HEK293T (cell line): ENCODE measurements around the gene VRK3.

Experiments used
- CTCF ChIA-PET: fragments of 350-600 bp; formaldehyde crosslinking; extraction: SDS; loops from one replicate; lab custom pipeline; 2021; ENCODE audit warnings: antibody characterized with exemption, inconsistent platforms; lab: Yijun Ruan, JAX
- POLR2A ChIA-PET: fragments of 350-600 bp; formaldehyde crosslinking; extraction: SDS; loops from one replicate; lab custom pipeline; 2020; ENCODE audit warnings: antibody characterized with exemption, inconsistent platforms; lab: Yijun Ruan, JAX
- DNase-seq: peaks from one replicate; pipeline ENCODE4 v3.0.0; 2012; ENCODE audit warnings: mixed read lengths; ENCODE audit errors: extremely low spot score
- ARNT ChIP-seq: fragments of 450-650 bp; IDR thresholded peaks from 2 replicates; pipeline ENCODE4 v1.6.1; 2017; ENCODE audit warnings: mild to moderate bottlenecking
- BHLHE40 ChIP-seq: fragments of 450-650 bp; IDR thresholded peaks from 2 replicates; pipeline ENCODE4 v1.6.1; 2016; ENCODE audit warnings: mild to moderate bottlenecking, moderate library complexity, borderline replicate concordance
- CTBP1 ChIP-seq: fragments of 450-650 bp; IDR thresholded peaks from 2 replicates; pipeline ENCODE4 v1.6.1; 2016; ENCODE audit warnings: borderline replicate concordance
- ELF4 ChIP-seq: fragments of 450-650 bp; IDR thresholded peaks from 2 replicates; pipeline ENCODE4 v1.6.1; 2017; ENCODE audit warnings: antibody characterized with exemption
- FOXA1 ChIP-seq: fragments of 450-650 bp; IDR thresholded peaks from 2 replicates; pipeline ENCODE4 v1.6.1; 2016; ENCODE audit warnings: mild to moderate bottlenecking
- FOXK2 ChIP-seq: fragments of 450-650 bp; IDR thresholded peaks from 2 replicates; pipeline ENCODE4 v1.6.1; 2016; ENCODE audit warnings: mild to moderate bottlenecking
- FOXM1 ChIP-seq: fragments of 450-650 bp; IDR thresholded peaks from 2 replicates; pipeline ENCODE4 v1.6.1; 2017; ENCODE audit warnings: mild to moderate bottlenecking, borderline replicate concordance
- HDGF ChIP-seq: fragments of 450-650 bp; IDR thresholded peaks from 2 replicates; pipeline ENCODE4 v1.6.1; 2017; ENCODE audit warnings: antibody characterized with exemption, borderline replicate concordance
- L3MBTL2 ChIP-seq: fragments of 450-650 bp; conservative IDR thresholded peaks from 2 replicates; pipeline ENCODE4 v1.6.1; 2016; ENCODE audit warnings: mild to moderate bottlenecking
- LEF1 ChIP-seq: fragments of 450-650 bp; IDR thresholded peaks from 2 replicates; pipeline ENCODE4 v1.6.1; 2017; ENCODE audit warnings: mild to moderate bottlenecking, borderline replicate concordance
- NFRKB ChIP-seq: fragments of 450-650 bp; IDR thresholded peaks from 2 replicates; pipeline ENCODE4 v1.6.1; 2016; ENCODE audit warnings: mild to moderate bottlenecking, moderate library complexity
- SP1 ChIP-seq: fragments of 450-650 bp; IDR thresholded peaks from 2 replicates; pipeline ENCODE4 v1.6.1; 2017
- SUZ12 ChIP-seq: fragments of 450-650 bp; IDR thresholded peaks from 2 replicates; pipeline ENCODE4 v1.6.1; 2016; ENCODE audit warnings: mild to moderate bottlenecking
- TARDBP ChIP-seq: fragments of 450-650 bp; IDR thresholded peaks from 2 replicates; pipeline ENCODE4 v1.6.1; 2016
- ZNF384 ChIP-seq: fragments of 450-650 bp; IDR thresholded peaks from 2 replicates; pipeline ENCODE4 v1.6.1; 2016
- TF ChIP-seq, protein P1 (sequence below): fragments of 450-650 bp; IDR thresholded peaks from 2 replicates; pipeline ENCODE4 v1.6.1; 2016

Gene VRK3

GRCh38 chr19:49940482-49940791, 84.7 kb downstream of the VRK3 start:
- TF ChIP-seq HDGF (no peak), TARDBP (no peak), FOXA1 (no peak), FOXK2 (no peak), NFRKB (no peak), ARNT (no peak), SP1 (no peak), FOXM1 (no peak), CTBP1 (no peak), LEF1 (no peak), BHLHE40 (no peak)
- TF ChIP-seq, protein P1, sequence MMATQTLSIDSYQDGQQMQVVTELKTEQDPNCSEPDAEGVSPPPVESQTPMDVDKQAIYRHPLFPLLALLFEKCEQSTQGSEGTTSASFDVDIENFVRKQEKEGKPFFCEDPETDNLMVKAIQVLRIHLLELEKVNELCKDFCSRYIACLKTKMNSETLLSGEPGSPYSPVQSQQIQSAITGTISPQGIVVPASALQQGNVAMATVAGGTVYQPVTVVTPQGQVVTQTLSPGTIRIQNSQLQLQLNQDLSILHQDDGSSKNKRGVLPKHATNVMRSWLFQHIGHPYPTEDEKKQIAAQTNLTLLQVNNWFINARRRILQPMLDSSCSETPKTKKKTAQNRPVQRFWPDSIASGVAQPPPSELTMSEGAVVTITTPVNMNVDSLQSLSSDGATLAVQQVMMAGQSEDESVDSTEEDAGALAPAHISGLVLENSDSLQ = no peak
- DNase-seq = no peak
- CTCF ChIA-PET = no interaction called here
- POLR2A ChIA-PET = no interaction called here

- TF ChIP-seq ELF4 (no peak), TARDBP (no peak), FOXA1 (no peak), SP1 (no peak), CTBP1 (no peak), ARNT (no peak), NFRKB (no peak), ZNF384 (no peak), FOXK2 (no peak), BHLHE40 (no peak), HDGF (no peak), L3MBTL2 (no peak), LEF1 (no peak), SUZ12 (no peak), FOXM1 (no peak)
- TF ChIP-seq, protein P1 = no peak
- CTCF ChIA-PET = interaction anchor here (0.6 kb wide), 1 partner anchor 668 kb away, joined by 3 read pairs; no protein-coding TSS in a partner anchor
- POLR2A ChIA-PET = no interaction called here
- no peak for DNase-seq
These were observed 85.3 kb downstream of the VRK3 start for GRCh38 chr19:49939721-49940481.

DNA sequence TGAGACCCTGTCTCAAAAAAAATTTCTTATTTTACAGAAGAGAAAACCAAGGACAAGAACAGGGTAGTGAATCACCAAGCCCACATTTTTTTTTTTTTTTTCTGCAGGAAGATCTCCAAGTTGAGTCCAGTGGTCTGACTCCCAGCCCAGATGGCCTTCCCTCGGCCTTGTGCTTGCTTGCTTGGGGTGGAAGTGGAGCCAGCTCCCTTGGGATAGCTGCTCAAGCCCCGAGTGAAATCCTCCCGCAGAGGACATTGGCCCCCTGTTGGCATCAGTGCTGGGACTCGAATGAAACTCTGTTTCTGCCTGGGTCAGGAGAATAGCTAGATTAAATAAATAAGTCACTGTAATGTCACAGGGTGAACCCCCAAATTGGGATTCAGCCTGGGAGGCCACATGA, 86.5 kb downstream of the VRK3 start:
- POLR2A ChIA-PET = no interaction called here
- TF ChIP-seq FOXK2 = no peak
- TF ChIP-seq SP1 = no peak
- TF ChIP-seq L3MBTL2 = no peak
- no peak for TF ChIP-seq NFRKB
- no peak for TF ChIP-seq ELF4
- no peak for TF ChIP-seq CTBP1
- CTCF ChIA-PET = interaction anchor here (0.6 kb wide), 1 partner anchor 322 kb away, joined by 8 read pairs; no protein-coding TSS in a partner anchor
- no peak for DNase-seq

GRCh38 chr19:49937750-49938381, 87.3 kb downstream of the VRK3 start:
- ChIA-PET POLR2A (no interaction called here), CTCF (interaction anchor here (0.6 to 1.6 kb wide), 5 partner anchors 12 to 322 kb away, joined by 3 to 8 read pairs (median 4); no protein-coding TSS in a partner anchor)
- TF ChIP-seq LEF1 = no peak
- 0 out of 2 replicates have a peak, but pooled peaks have one; percentile 12 for TF ChIP-seq L3MBTL2
- TF ChIP-seq BHLHE40 = no peak
- TF ChIP-seq ELF4 = no peak

DNA sequence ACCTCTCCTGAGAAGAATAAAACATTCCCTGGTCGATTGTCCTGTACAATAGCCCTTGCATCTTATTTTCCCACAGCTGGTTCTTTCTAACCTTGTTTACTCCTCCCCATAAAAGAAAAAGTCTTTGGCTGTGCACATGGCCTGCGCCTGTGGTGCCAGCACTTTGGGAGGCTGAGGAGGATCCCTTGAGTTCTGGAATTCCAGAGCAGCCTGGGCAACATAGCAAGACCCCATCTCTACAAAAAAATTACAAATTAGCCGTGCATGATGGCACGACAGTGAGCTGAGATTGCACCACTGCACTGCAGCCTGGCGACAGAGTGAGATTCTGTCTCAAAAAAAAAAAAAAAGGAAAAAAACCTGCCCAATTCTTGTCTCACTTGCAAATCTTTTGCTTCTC, 88.6 kb downstream of the VRK3 start:
- DNase-seq = no peak
- TF ChIP-seq FOXK2 (no peak), HDGF (no peak), CTBP1 (no peak), L3MBTL2 (no peak)
- POLR2A ChIA-PET = no interaction called here
- CTCF ChIA-PET = no interaction called here

More at GRCh38 chr19:49937750-49938381, 87.3 kb downstream of the VRK3 start:
- peak; percentile 84 for DNase-seq

- ChIA-PET CTCF (no interaction called here), POLR2A (no interaction called here)
- TF ChIP-seq BHLHE40 = no peak
- TF ChIP-seq, protein P1 = no peak
- no peak for TF ChIP-seq NFRKB
- no peak for TF ChIP-seq FOXK2
- TF ChIP-seq ZNF384 = no peak
- DNase-seq = no peak
These were observed 91.5 kb downstream of the VRK3 start for GRCh38 chr19:49933643-49934042.

DNA sequence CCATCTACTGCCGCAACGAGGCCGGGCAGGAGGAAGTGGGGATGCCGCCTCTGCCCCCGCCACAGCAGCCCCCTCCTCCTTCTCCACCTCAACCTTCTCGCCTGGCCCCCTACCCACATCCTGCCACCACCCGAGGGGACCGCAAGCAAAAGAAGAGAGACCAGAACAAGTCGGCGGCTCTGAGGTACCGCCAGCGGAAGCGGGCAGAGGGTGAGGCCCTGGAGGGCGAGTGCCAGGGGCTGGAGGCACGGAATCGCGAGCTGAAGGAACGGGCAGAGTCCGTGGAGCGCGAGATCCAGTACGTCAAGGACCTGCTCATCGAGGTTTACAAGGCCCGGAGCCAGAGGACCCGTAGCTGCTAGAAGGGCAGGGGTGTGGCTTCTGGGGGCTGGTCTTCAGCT, 92.4 kb downstream of the VRK3 start:
- ChIA-PET CTCF (no interaction called here), POLR2A (no interaction called here)
- TF ChIP-seq ZNF384 (no peak), LEF1 (no peak), FOXM1 (no peak), L3MBTL2 (no peak), ARNT (no peak), SP1 (no peak), ELF4 (no peak), SUZ12 (no peak), TARDBP (no peak), BHLHE40 (no peak), FOXA1 (no peak), HDGF (no peak), FOXK2 (no peak)
- TF ChIP-seq, protein P1 = no peak
- no peak for DNase-seq
